Stimulated activated CD8-positive, alpha-beta memory T cell treated with anti-CD3 and anti-CD28 coated beads, Interleukin-12 subunit alpha, Interleukin-12 subunit beta, amount 100 ng/mL, for 1 hour (primary cell): ENCODE data around the gene LY9.
"Not testable (repeated sequence)": the region's sequence is repeated elsewhere in the genome, so short reads cannot be mapped to it uniquely, and the experiment has no call there.

ENCODE experiments used
- DNase-seq: peaks from one replicate; pipeline ENCODE4 v3.0.0-alpha.2; 2020; ENCODE audit warnings: low read depth

Gene LY9

GRCh38 chr1:160774886-160775719 is 20.9 kb upstream of the LY9 start:
- DNase-seq, result no peak

- no peak for DNase-seq
Measured at GRCh38 chr1:160776178-160776577, 19.8 kb upstream of the LY9 start.

- DNase-seq, result peak; percentile 27
Measured at GRCh38 chr1:160777486-160778089, 18.4 kb upstream of the LY9 start.

- DNase-seq, result no peak
Measured at GRCh38 chr1:160778976-160779375, 17.0 kb upstream of the LY9 start.

GRCh38 chr1:160779626-160780397 is 16.2 kb upstream of the LY9 start:
- no peak for DNase-seq

- DNase-seq, result no peak
Measured at GRCh38 chr1:160780398-160780755, 15.6 kb upstream of the LY9 start.

GRCh38 chr1:160781186-160781766 is 14.7 kb upstream of the LY9 start:
- no peak for DNase-seq

GRCh38 chr1:160781914-160782689 is 13.9 kb upstream of the LY9 start:
- no peak for DNase-seq

GRCh38 chr1:160782988-160783765 is 12.8 kb upstream of the LY9 start:
- not testable (repeated sequence) for DNase-seq

GRCh38 chr1:160789051-160789701 is 6.8 kb upstream of the LY9 start:
- no peak for DNase-seq

GRCh38 chr1:160789702-160790611 is 6.0 kb upstream of the LY9 start:
- DNase-seq, result no peak

- DNase-seq, result no peak
Measured at GRCh38 chr1:160794376-160794775, 1.6 kb upstream of the LY9 start.

- no peak for DNase-seq
Measured at GRCh38 chr1:160797271-160797709, 1.3 kb downstream of the LY9 start.

GRCh38 chr1:160797861-160798273 is 1.9 kb downstream of the LY9 start:
- peak; percentile 33 for DNase-seq

GRCh38 chr1:160798439-160798838 is 2.5 kb downstream of the LY9 start:
- DNase-seq, result no peak

- DNase-seq, result no peak
Measured at GRCh38 chr1:160799641-160800040, 3.7 kb downstream of the LY9 start.

- no peak for DNase-seq
Measured at GRCh38 chr1:160800142-160800541, 4.2 kb downstream of the LY9 start.

GRCh38 chr1:160800645-160801408 is 4.9 kb downstream of the LY9 start:
- DNase-seq, result no peak
